Gastrocnemius medialis (tissue), 4 donors: Measurements from ENCODE around the gene TOP3A. TPM values are rescaled to one million over a fixed set of nuclear protein-coding genes. Genes with fewer than 3 reads are reported as not detected.

Experiments used
- ATAC-seq, 2 donors: fragments of 150-250 bp; one replicate each; pipeline ENCODE4 v1.9.1; 2016
- DNase-seq, 2 donors: peaks; one replicate each; pipeline ENCODE4 v3.0.0-alpha.2; 2019
- H3K27ac ChIP-seq, 4 donors: fragments of 200-600 bp; sonication (generic); 1 replicate in 1 of 4; 2 replicates in 3 of 4; pipeline ENCODE4 v1.5.1; 2016 to 2018; ENCODE audit warnings: mild to moderate bottlenecking in 2 of 4, moderate library complexity in 1 of 4
- H3K27me3 ChIP-seq, 3 donors: fragments of 200-600 bp; sonication (generic) in 2 of 3; 1 replicate in 1 of 3; 2 replicates in 2 of 3; pipeline versions ENCODE4 v1.5.1 to v1.6.0; 2016 to 2019; ENCODE audit warnings: mild to moderate bottlenecking in 1 of 3, moderate library complexity in 1 of 3
- H3K36me3 ChIP-seq, 2 donors: fragments of 200-600 bp; sonication (generic) in 1 of 2; one replicate each; pipeline ENCODE4 v1.5.1; 2017 to 2018
- H3K4me1 ChIP-seq, 2 donors: fragments of 200-600 bp; sonication (generic) in 1 of 2; one replicate each; pipeline ENCODE4 v1.5.1; 2016 to 2017; ENCODE audit warnings: mild to moderate bottlenecking in 2 of 2
- H3K4me3 ChIP-seq, 4 donors: fragments of 200-600 bp; sonication (generic) in 3 of 4; 1 replicate in 1 of 4; 2 replicates in 3 of 4; pipeline ENCODE4 v1.5.1; 2016 to 2019; ENCODE audit warnings: mild to moderate bottlenecking in 2 of 4
- H3K9me3 ChIP-seq, 3 donors: fragments of 200-600 bp; sonication (generic) in 2 of 3; 1 replicate in 1 of 3; 2 replicates in 2 of 3; pipeline ENCODE4 v1.5.1; 2016 to 2019
- CTCF ChIP-seq, 5 experiments: fragments of 450-650 bp in 3 of 5; fragments of 200-600 bp in 2 of 5; sonication (generic) in 2 of 5; IDR thresholded peaks in 4 of 5; conservative IDR thresholded peaks in 1 of 5; 1 replicate in 4 of 5; 2 replicates in 1 of 5; pipeline ENCODE4 v1.5.1; 2016 to 2019; ENCODE audit warnings: antibody characterized with exemption in 5 of 5, mild to moderate bottlenecking in 3 of 5, moderate library complexity in 3 of 5
- POLR2A ChIP-seq, 2 donors: fragments of 450-650 bp; IDR thresholded peaks; one replicate each; pipeline ENCODE4 v1.6.1; 2017; ENCODE audit warnings: antibody characterized with exemption in 2 of 2, mild to moderate bottlenecking in 2 of 2, moderate library complexity in 2 of 2
- in situ Hi-C, 4 donors: fragments of 200-750 bp; cut with MboI; loops; one replicate each; pipeline versions ENCODE4 v1.15.0 to v1.8.0; 2017; ENCODE audit warnings: low sequenced_read_pairs in 4 of 4
- intact Hi-C: fragments of 100-400 bp; cut with DNase I; formaldehyde crosslinking; loops from one replicate; pipeline ENCODE4 v1.15.1; 2023; ENCODE audit warnings: low total_unique reads
- microRNA-seq, 2 donors: library from miRNA; unstranded; fragments of <30 nt; microRNA quantifications; one replicate each; pipeline ENCODE4, GENCODE V29; 2016; ENCODE audit warnings: borderline replicate concordance in 2 of 2
- total RNA-seq, 4 donors: library from RNA; depleted of rRNA; stranded (reverse); fragments of >200 nt; gene quantifications; one replicate each; pipeline versions ENCODE4 v1.1.0 to v1.2.3, GENCODE V29; 2016

Gene TOP3A
- total RNA-seq, 4 donors from 2014 or later, result 17.7 to 62.4 (median 22.1) TPM

GRCh38 chr17:18224053-18224386 is 90.8 kb downstream of the TOP3A start:
- H3K9me3 ChIP-seq, result no peaks in the 10 kb centered on the region
- intact Hi-C loops, result loop anchor here (2.0 kb wide), 2 partner anchors 37 to 41 kb away; partner anchors contain the start of genes ALKBH5 and MIEF2
- no peak for TF ChIP-seq POLR2A (IDR thresholded peaks at IDR 0.05)
- TF ChIP-seq CTCF (IDR thresholded peaks at IDR 0.05 in 4 of 5, conservative IDR thresholded peaks at IDR 0.05 in 1 of 5), result no peak
- H3K4me1 ChIP-seq, result peaks cover 16 to 17% of the 10 kb centered on the region in 2 donors
- no peak overlapping the region for H3K4me3 ChIP-seq
- no peaks in the 10 kb centered on the region for H3K36me3 ChIP-seq
- no peaks in the 10 kb centered on the region for H3K27me3 ChIP-seq
- in situ Hi-C loops, result loop anchor here in 2 of 4 donors (5.0 to 10.0 kb wide), 2 partner anchors 88 to 91 kb away; partner anchors contain the start of genes TOP3A (in 2 of the 2) and SMCR8 (in 1 of the 2)
- peak overlapping the region; percentile 65 to 72 (median 71) for H3K27ac ChIP-seq
- ATAC-seq (no peak), DNase-seq (no peak)

Small RNAs within 50 kb of the gene (microRNA-seq; reads per million reads assigned to microRNA genes)
- 0 reads per million in 2 donors for gene MIR6778

Other genes starting within 250 kb of the TOP3A start
- gene DRG2, start 227.0 kb downstream of the TOP3A start, total RNA-seq, result 10 to 100 TPM; 34.7 to 52.3 (median 37.4) TPM
- gene MYO15A, start 206.2 kb downstream of the TOP3A start, total RNA-seq, result under 1 TPM in 3 of 4 donors, not detected in 1; 0.04 to 0.70 (median 0.31) TPM
- 100 to 1,000 TPM; 188 to 271 (median 224) TPM for gene ALKBH5, start 131.2 kb downstream of the TOP3A start, total RNA-seq
- 10 to 100 TPM in 3 of 4 donors, 1 to 10 TPM in 1; 9.7 to 21.0 (median 15.7) TPM for gene LLGL1, start 89.4 kb downstream of the TOP3A start, total RNA-seq
- 100 to 1,000 TPM; 600 to 752 (median 681) TPM for gene FLII, start 56.3 kb downstream of the TOP3A start, total RNA-seq
- 10 to 100 TPM; 19.3 to 45.2 (median 34.3) TPM for gene MIEF2, start 54.3 kb downstream of the TOP3A start, total RNA-seq
- gene SMCR8, start 299 bp upstream of the TOP3A start, total RNA-seq, result 10 to 100 TPM in 2 of 4 donors, 1 to 10 TPM in 2; 9.2 to 15.7 (median 12.4) TPM
- 10 to 100 TPM; 12.8 to 19.2 (median 14.0) TPM for gene SHMT1, start 48.6 kb upstream of the TOP3A start, total RNA-seq
- gene EVPLL, start 62.8 kb upstream of the TOP3A start, total RNA-seq, result not detected
- gene LGALS9C, start 161.8 kb upstream of the TOP3A start, total RNA-seq, result under 1 TPM in 1 of 4 donors, not detected in 3; 0.22 TPM